Mucosa of descending colon (tissue), 3 donors: ENCODE measurements around the gene JHY. TPM values are rescaled to one million over a fixed set of nuclear protein-coding genes. Genes with fewer than 3 reads are reported as not detected.

Experiments used
- ATAC-seq: fragments of 200-7000 bp; cut with Tn5 transposase; one replicate; pipeline ENCODE4 v1.9.1; 2020; ENCODE audit warnings: mild to moderate bottlenecking, moderate library complexity
- DNase-seq, 3 donors: peaks; one replicate each; pipeline ENCODE4 v3.0.0-alpha.2; 2020
- H3K36me3 ChIP-seq: fragments of 200-600 bp; one replicate; pipeline ENCODE4 v1.8.0; 2021; ENCODE audit warnings: low read depth, mild to moderate bottlenecking
- H3K4me1 ChIP-seq: fragments of 200-600 bp; one replicate; pipeline ENCODE4 v1.8.0; 2021; ENCODE audit warnings: low read depth, mild to moderate bottlenecking
- H3K4me3 ChIP-seq: fragments of 200-600 bp; one replicate; pipeline ENCODE4 v1.8.0; 2021; ENCODE audit warnings: mild to moderate bottlenecking
- H3K9me3 ChIP-seq: fragments of 200-600 bp; one replicate; pipeline ENCODE4 v1.8.0; 2021; ENCODE audit warnings: mild to moderate bottlenecking
- CTCF ChIP-seq: fragments of 200-600 bp; IDR thresholded peaks from one replicate; pipeline ENCODE4 v1.8.0; 2022; ENCODE audit warnings: antibody characterized with exemption, mild to moderate bottlenecking
- intact Hi-C, 2 donors: fragments of 100-400 bp; cut with DNase I in 1 of 2; cut with micrococcal nuclease in 1 of 2; formaldehyde crosslinking; loops; one replicate each; pipeline versions ENCODE4 v1.11.0 to v1.11.1; 2022; cut with DNase I, micrococcal nuclease
- total RNA-seq, 3 donors: library from RNA; stranded (reverse); fragmentation: NEBNext Ultra II Directional in 2 of 3; extraction: Animal tissue kit (Norgen Biotek cat#: 25700) in 2 of 3; gene quantifications; one replicate each; pipeline versions ENCODE4 v1.2.1 to v1.2.4, GENCODE V29; 2021 to 2023
- donor health status: DM: no; HTN: no; CAD: no; lungs with moderate emphysema.
- donor health status: DM: no; HTN: no; CAD: no.
- donor health status: DM: no; HTN: yes; CAD: no.

Gene JHY
- total RNA-seq, 3 donors from 2014 or later: 1.5 to 5.4 (median 2.4) TPM

GRCh38 chr11:122888162-122888561 is 5.6 kb downstream of the JHY start:
- DNase-seq: no peak
- Histone ChIP-seq H3K4me1 (peaks cover 5% of the 10 kb centered on the region), H3K36me3 (no peaks in the 10 kb centered on the region), H3K4me3 (no peak overlapping the region), H3K9me3 (no peaks in the 10 kb centered on the region)
- intact Hi-C loops: no loop called here
- TF ChIP-seq CTCF: no peak
- ATAC-seq: no peak

- ATAC-seq (no peak), DNase-seq (no peak)
- no peaks in the 10 kb centered on the region for H3K9me3 ChIP-seq
- H3K4me1 ChIP-seq: no peaks in the 10 kb centered on the region
- H3K36me3 ChIP-seq: no peaks in the 10 kb centered on the region
- H3K4me3 ChIP-seq: no peak overlapping the region
- intact Hi-C loops: no loop called here
- no peak for TF ChIP-seq CTCF
Observed at GRCh38 chr11:122893131-122893530, 10.6 kb downstream of the JHY start.

DNA sequence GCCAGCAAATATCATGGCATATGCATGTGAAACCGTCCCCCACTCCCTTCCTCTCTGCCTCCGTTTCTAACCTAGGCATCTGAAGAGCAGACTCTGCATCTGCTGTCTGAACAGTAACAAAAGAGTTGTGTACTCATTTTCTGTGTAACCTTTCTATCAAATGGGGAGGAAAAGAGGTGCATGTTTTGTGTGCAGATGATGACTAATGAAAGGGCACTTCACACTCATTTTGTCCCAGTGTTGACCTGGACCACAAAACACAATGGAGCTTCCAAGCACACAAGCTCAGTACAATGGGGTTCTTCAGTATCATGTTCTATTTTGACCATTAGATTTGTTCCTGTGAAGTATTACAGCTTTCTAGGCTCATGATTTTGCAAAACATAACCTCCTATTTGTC is 13.0 kb downstream of the JHY start:
- DNase-seq (no peak), ATAC-seq (no peak)
- no peak overlapping the region for H3K4me3 ChIP-seq
- TF ChIP-seq CTCF: no peak
- H3K36me3 ChIP-seq: no peaks in the 10 kb centered on the region
- H3K4me1 ChIP-seq: no peaks in the 10 kb centered on the region
- intact Hi-C loops: no loop called here
- no peaks in the 10 kb centered on the region for H3K9me3 ChIP-seq

DNA sequence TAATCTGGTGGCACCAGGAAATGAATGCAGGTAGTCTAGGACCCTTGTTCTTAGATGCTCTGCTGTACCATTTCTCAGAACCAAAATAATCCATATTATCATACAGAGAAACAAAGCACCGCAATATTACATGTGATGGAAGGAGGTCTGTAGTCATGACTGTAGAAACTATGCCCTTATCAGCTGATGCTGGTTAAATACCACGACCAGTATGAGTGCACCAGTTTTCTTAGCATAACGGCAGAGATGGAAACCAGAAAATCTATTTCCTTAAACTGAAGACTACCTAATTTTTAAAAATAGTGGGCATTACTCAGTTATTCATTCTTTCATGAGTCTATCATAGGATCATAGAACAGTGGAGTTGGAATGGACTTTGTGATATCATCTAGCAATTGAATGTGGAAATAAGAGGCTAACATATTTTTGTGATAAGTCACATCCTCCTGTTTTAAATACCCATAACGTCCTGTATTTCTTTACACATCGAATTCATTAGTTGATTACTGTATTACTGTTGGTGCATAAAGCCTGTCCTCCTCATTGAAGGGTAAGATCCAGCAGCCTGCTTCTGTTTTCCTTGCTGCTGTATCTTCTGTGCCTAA is 15.1 kb downstream of the JHY start:
- Histone ChIP-seq H3K4me1 (no peaks in the 10 kb centered on the region), H3K9me3 (no peaks in the 10 kb centered on the region), H3K36me3 (no peaks in the 10 kb centered on the region), H3K4me3 (no peak overlapping the region)
- DNase-seq (no peak), ATAC-seq (no peak)
- intact Hi-C loops: no loop called here
- TF ChIP-seq CTCF: no peak

GRCh38 chr11:122898799-122899198 is 16.2 kb downstream of the JHY start:
- Histone ChIP-seq H3K9me3 (no peaks in the 10 kb centered on the region), H3K36me3 (no peaks in the 10 kb centered on the region), H3K4me3 (no peak overlapping the region), H3K4me1 (no peaks in the 10 kb centered on the region)
- ATAC-seq (no peak), DNase-seq (no peak)
- intact Hi-C loops: no loop called here
- TF ChIP-seq CTCF: no peak

- DNase-seq: no peak
- ATAC-seq: no peak
- no peak overlapping the region for H3K4me3 ChIP-seq
- TF ChIP-seq CTCF: no peak
- H3K4me1 ChIP-seq: no peaks in the 10 kb centered on the region
- H3K9me3 ChIP-seq: no peaks in the 10 kb centered on the region
- intact Hi-C loops: no loop called here
- no peaks in the 10 kb centered on the region for H3K36me3 ChIP-seq
Observed at GRCh38 chr11:122900587-122901202, 18.1 kb downstream of the JHY start.
